WI38 (cell line): Measurements from ENCODE around the gene HAPLN1.

Source experiments
- H3K4me3 ChIP-seq: 2 replicates; pipeline ENCODE4 v1.5.1; 2011; ENCODE audit warnings: low read depth, mild to moderate bottlenecking, control low read depth, low read length
- TF ChIP-seq, protein P1 (sequence below): IDR thresholded peaks from 2 replicates; pipeline ENCODE4 v1.5.1; 2012; ENCODE audit warnings: low read depth, mild to moderate bottlenecking, control low read depth, low read length

Gene HAPLN1

DNA sequence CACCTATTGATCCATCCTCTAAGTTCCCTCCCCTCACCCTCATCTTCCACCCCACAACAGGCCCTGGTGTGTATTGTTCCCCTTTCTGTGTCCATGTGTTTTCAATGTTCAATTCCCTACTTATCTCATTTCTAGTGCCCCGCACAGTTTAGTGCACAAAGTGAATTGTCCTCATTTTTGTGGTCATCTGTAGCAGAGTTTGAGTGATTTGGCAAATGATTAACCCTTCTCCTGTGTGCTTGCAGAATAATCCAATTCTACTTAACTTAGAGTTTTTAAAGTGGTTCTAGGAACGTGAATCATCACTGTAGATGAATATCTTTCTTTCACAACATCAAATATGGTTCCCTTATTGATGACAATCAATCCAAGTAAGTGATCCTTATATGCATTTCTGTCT, 6.3 kb upstream of the HAPLN1 start:
- H3K4me3 ChIP-seq = no peak overlapping the region
- TF ChIP-seq, protein P1, sequence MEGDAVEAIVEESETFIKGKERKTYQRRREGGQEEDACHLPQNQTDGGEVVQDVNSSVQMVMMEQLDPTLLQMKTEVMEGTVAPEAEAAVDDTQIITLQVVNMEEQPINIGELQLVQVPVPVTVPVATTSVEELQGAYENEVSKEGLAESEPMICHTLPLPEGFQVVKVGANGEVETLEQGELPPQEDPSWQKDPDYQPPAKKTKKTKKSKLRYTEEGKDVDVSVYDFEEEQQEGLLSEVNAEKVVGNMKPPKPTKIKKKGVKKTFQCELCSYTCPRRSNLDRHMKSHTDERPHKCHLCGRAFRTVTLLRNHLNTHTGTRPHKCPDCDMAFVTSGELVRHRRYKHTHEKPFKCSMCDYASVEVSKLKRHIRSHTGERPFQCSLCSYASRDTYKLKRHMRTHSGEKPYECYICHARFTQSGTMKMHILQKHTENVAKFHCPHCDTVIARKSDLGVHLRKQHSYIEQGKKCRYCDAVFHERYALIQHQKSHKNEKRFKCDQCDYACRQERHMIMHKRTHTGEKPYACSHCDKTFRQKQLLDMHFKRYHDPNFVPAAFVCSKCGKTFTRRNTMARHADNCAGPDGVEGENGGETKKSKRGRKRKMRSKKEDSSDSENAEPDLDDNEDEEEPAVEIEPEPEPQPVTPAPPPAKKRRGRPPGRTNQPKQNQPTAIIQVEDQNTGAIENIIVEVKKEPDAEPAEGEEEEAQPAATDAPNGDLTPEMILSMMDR = no peak

- no peak overlapping the region for H3K4me3 ChIP-seq
- TF ChIP-seq, protein P1 = no peak
Measured at GRCh38 chr5:83724935-83725334, 4.3 kb upstream of the HAPLN1 start.

GRCh38 chr5:83724001-83724400, 3.3 kb upstream of the HAPLN1 start:
- TF ChIP-seq, protein P1 = no peak
- H3K4me3 ChIP-seq = no peak overlapping the region

GRCh38 chr5:83723031-83723430, 2.4 kb upstream of the HAPLN1 start:
- H3K4me3 ChIP-seq = no peak overlapping the region
- TF ChIP-seq, protein P1 = no peak

DNA sequence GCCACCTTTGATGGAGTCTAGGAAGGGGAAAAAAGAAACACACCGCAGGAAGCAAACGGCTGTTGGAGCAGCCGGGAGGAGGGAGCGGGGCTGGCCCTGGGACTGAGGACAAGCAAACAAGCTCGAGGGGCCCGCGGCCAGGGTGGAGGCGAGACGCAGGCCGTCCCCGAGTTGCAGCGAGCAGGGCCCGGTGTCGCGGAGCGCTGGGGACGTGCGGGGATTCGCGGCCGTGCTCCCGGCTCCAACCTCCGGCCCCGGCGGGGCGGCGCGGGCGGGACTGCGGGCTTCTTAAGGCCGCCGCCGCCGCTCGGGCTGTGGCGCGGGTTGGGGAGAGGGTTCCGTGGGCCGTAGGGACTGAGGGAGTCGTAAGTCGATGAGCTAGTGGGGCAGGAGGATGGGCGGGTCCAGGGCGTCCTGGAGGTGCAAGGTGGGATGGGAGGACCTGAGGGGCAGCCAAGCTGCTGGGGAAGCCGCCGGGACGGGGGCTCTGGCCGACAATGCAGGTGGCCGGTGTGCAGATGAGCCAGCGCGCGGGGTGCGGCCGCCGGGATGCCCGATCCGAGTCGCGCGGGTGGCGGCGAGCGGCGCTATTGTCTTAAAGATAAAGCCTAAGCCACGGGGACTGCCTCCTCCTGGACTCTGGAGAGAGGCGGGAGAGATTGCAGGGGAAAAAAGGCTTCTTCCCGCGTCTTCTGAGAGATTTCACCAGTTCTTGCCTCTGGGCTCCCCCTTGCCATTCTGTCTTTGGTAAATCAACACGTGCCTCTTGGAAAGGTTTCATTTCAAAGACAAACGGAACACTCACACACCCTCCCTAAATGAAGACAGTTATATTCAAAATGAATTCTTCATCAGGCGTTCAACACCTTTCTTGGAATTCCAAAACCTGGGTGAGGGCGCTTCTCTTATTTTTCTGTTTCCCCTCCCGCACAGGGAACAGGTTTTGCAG, 1.6 kb upstream of the HAPLN1 start:
- TF ChIP-seq, protein P1 = peak; percentile 55
- peak overlapping the region; percentile 70 for H3K4me3 ChIP-seq

DNA sequence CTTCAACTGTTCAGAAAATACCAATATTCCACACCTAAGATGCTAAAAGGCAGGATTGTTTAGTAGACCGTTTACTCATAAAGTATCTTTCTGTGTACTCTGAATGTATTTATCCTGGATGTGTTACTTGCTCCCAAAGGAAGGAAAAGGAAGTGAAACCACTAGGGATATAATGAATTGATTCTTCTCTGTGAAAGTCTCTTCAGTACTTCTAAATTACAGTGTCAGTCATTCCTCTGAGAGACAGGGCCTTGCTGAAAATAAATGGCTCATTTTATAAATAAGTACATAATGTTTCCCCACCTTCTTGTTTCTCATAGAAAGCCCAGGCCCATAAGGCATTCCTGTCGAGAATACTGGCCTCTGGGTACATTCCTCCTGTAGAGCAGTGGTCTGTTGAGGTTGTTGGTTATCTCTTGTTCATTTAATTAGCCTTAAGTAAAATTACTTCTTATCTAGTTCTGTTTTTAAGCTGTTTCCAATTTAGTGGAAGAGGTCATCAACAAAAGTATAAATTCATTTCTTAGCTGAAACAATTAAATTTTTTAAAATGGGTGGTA, 1.6 kb downstream of the HAPLN1 start:
- TF ChIP-seq, protein P1 = no peak
- no peak overlapping the region for H3K4me3 ChIP-seq

- TF ChIP-seq, protein P1 = peak; percentile 79
- H3K4me3 ChIP-seq = no peak overlapping the region
Measured at GRCh38 chr5:83718195-83718825, 2.3 kb downstream of the HAPLN1 start.
